CD4-positive, alpha-beta T cell (primary cell): ENCODE results near the gene SLC25A52. TPM values are rescaled to one million over a fixed set of nuclear protein-coding genes. Genes with fewer than 3 reads are reported as not detected.

Experiments
- ATAC-seq: fragments of 200-7000 bp; cut with Tn5 transposase; one replicate; pipeline ENCODE4 v1.10.0; 2022; ENCODE audit warnings: mild to moderate bottlenecking; ENCODE audit not compliant: poor library complexity
- CTCF ChIA-PET: fragments of 350-600 bp; sonication (Branson Sonifier 250); formaldehyde crosslinking; loops from one replicate; lab custom pipeline; 2021; ENCODE audit warnings: antibody characterized with exemption, inconsistent platforms; lab: Charles Lee
- POLR2A ChIA-PET: fragments of 350-600 bp; sonication (Branson Sonifier 250); formaldehyde crosslinking; loops from one replicate; lab custom pipeline; 2021; ENCODE audit warnings: antibody characterized with exemption, inconsistent platforms; lab: Charles Lee
- DNase-seq, 14 experiments: peaks; one replicate each; pipeline ENCODE4 v3.0.0-alpha.2; 2013 to 2020; ENCODE audit warnings: mixed read lengths in 2 of 14
- H3K27ac ChIP-seq, 2 donors: one replicate each; pipeline versions ENCODE4 v1.5.1 to v1.7.0; 2013; ENCODE audit warnings: low read length in 2 of 2, low read depth in 1 of 2, mild to moderate bottlenecking in 1 of 2
- H3K27me3 ChIP-seq, 2 experiments: 1 replicate in 1 of 2; 2 replicates in 1 of 2; pipeline versions ENCODE4 v1.6.1 to v1.7.0; 2013; ENCODE audit warnings: low read length in 2 of 2, control low read depth in 1 of 2, mild to moderate bottlenecking in 1 of 2, moderate library complexity in 1 of 2; ENCODE audit not compliant: insufficient read depth in 2 of 2, control insufficient read depth in 1 of 2
- H3K36me3 ChIP-seq: one replicate; pipeline ENCODE4 v1.6.1; 2013; ENCODE audit warnings: low read length, control low read depth; ENCODE audit not compliant: insufficient read depth
- H3K4me1 ChIP-seq: one replicate; pipeline ENCODE4 v1.6.1; 2013; ENCODE audit warnings: low read length, control low read depth; ENCODE audit not compliant: insufficient read depth
- H3K4me3 ChIP-seq: one replicate; pipeline ENCODE4 v1.5.1; 2013; ENCODE audit warnings: mild to moderate bottlenecking, low read length, moderate library complexity
- H3K9me3 ChIP-seq, 2 experiments: 1 replicate in 1 of 2; 2 replicates in 1 of 2; pipeline versions ENCODE4 v1.6.1 to v1.7.0; 2013; ENCODE audit warnings: low read length in 2 of 2, mild to moderate bottlenecking in 2 of 2, control low read depth in 1 of 2, moderate library complexity in 1 of 2; ENCODE audit not compliant: control insufficient read depth in 1 of 2, insufficient read depth in 1 of 2
- H3K27ac Mint-ChIP-seq: one replicate; pipeline ENCODE4 v1.8.0; 2020; ENCODE audit warnings: mixed read lengths
- H3K27me3 Mint-ChIP-seq: one replicate; pipeline ENCODE4 v1.8.0; 2021; ENCODE audit warnings: mixed read lengths
- H3K36me3 Mint-ChIP-seq: one replicate; pipeline ENCODE4 v1.8.0; 2021; ENCODE audit warnings: low read depth, mixed read lengths
- H3K4me1 Mint-ChIP-seq: one replicate; pipeline ENCODE4 v1.8.0; 2021; ENCODE audit warnings: low read depth, mixed read lengths
- H3K4me3 Mint-ChIP-seq: one replicate; pipeline ENCODE4 v1.8.0; 2020; ENCODE audit warnings: mild to moderate bottlenecking, mixed read lengths
- H3K9me3 Mint-ChIP-seq: one replicate; pipeline ENCODE4 v1.8.0; 2020; ENCODE audit warnings: mixed read lengths
- CTCF ChIP-seq: fragments of 200-600 bp; IDR thresholded peaks from one replicate; pipeline ENCODE4 v1.8.0; 2022; ENCODE audit warnings: antibody characterized with exemption, mild to moderate bottlenecking
- intact Hi-C, 2 experiments: fragments of 100-400 bp; cut with DNase I in 1 of 2; cut with micrococcal nuclease in 1 of 2; formaldehyde crosslinking; loops; one replicate each; pipeline versions ENCODE4 v1.15.1 to v1.9.0; 2023 to 2025; cut with DNase I, micrococcal nuclease
- total RNA-seq, 174 experiments: library from RNA in 2 of 174; stranded (reverse) in 2 of 174; gene quantifications; one replicate each; pipeline ENCODE4 v1.2.3 and lab custom pipeline; 2021 to 2026

Gene SLC25A52
- total RNA-seq, 2 experiments from 2014 or later: not detected

- Mint-ChIP-seq H3K4me1 (peaks cover 7% of the 10 kb centered on the region), H3K4me3 (peak overlapping the region; percentile 64), H3K36me3 (no peaks in the 10 kb centered on the region), H3K9me3 (peaks cover 5% of the 10 kb centered on the region), H3K27ac (no peak overlapping the region), H3K27me3 (peaks cover 42% of the 10 kb centered on the region)
- H3K4me1 ChIP-seq: peaks cover 5% of the 10 kb centered on the region
- DNase-seq (peak in 1 of 14 experiments; percentile 15), ATAC-seq (no peak)
- ChIA-PET CTCF (no interaction called here), POLR2A (interaction anchor here (0.6 kb wide), 1 partner anchor 749 kb away, joined by 3 read pairs; no protein-coding TSS in a partner anchor)
- H3K4me3 ChIP-seq: peak overlapping the region; percentile 42
- peaks cover 2 to 5% of the 10 kb centered on the region in 2 experiments for H3K9me3 ChIP-seq
- H3K27ac ChIP-seq: no peak overlapping the region
- intact Hi-C loops: loop anchor here in 1 of 2 experiments (2.0 to 10.0 kb wide), 2 partner anchors 163 to 729 kb away; no protein-coding TSS in a partner anchor
- no peak for TF ChIP-seq CTCF
- H3K36me3 ChIP-seq: no peaks in the 10 kb centered on the region
- peaks cover 16 to 24% of the 10 kb centered on the region in 2 experiments for H3K27me3 ChIP-seq
Measured at GRCh38 chr18:31723990-31724711, 36.5 kb downstream of the SLC25A52 start.

GRCh38 chr18:31723639-31723989 is 37.1 kb downstream of the SLC25A52 start:
- intact Hi-C loops: loop anchor here in 1 of 2 experiments (10.0 kb wide), 1 partner anchor 729 kb away; no protein-coding TSS in a partner anchor

GRCh38 chr18:31722369-31722957 is 38.2 kb downstream of the SLC25A52 start:
- ChIA-PET CTCF (interaction anchor here (0.6 to 1.8 kb wide), 3 partner anchors 148 to 255 kb away, joined by 4 to 7 read pairs (median 5); no protein-coding TSS in a partner anchor), POLR2A (no interaction called here)
- Histone ChIP-seq H3K4me3 (no peak overlapping the region), H3K27me3 (peaks cover 13 to 24% of the 10 kb centered on the region in 2 experiments), H3K27ac (no peak overlapping the region), H3K4me1 (peaks cover 5% of the 10 kb centered on the region), H3K36me3 (no peaks in the 10 kb centered on the region), H3K9me3 (peaks cover 5% of the 10 kb centered on the region in 2 experiments)
- H3K4me1 Mint-ChIP-seq: peaks cover 7% of the 10 kb centered on the region
- H3K27ac Mint-ChIP-seq: no peak overlapping the region
- H3K27me3 Mint-ChIP-seq: peaks cover 37% of the 10 kb centered on the region
- DNase-seq (peak; percentile 43 to 81 (median 58)), ATAC-seq (peak; percentile 78)
- no peaks in the 10 kb centered on the region for H3K36me3 Mint-ChIP-seq
- H3K9me3 Mint-ChIP-seq: peaks cover 5% of the 10 kb centered on the region
- H3K4me3 Mint-ChIP-seq: peak overlapping the region; percentile 64
- peak; percentile 78 for TF ChIP-seq CTCF
- intact Hi-C loops: loop anchor here (1.0 to 10.0 kb wide), 2 partner anchors 166 to 728 kb away; no protein-coding TSS in a partner anchor

More at GRCh38 chr18:31723639-31723989, 37.1 kb downstream of the SLC25A52 start:
- peaks cover 5% of the 10 kb centered on the region in 2 experiments for H3K9me3 ChIP-seq
- Mint-ChIP-seq H3K4me3 (no peak overlapping the region), H3K9me3 (peaks cover 5% of the 10 kb centered on the region), H3K4me1 (peaks cover 7% of the 10 kb centered on the region), H3K36me3 (no peaks in the 10 kb centered on the region), H3K27me3 (peaks cover 40% of the 10 kb centered on the region), H3K27ac (no peak overlapping the region)
- ATAC-seq: no peak
- peaks cover 5% of the 10 kb centered on the region for H3K4me1 ChIP-seq
- no peak for TF ChIP-seq CTCF
- H3K27ac ChIP-seq: no peak overlapping the region
- peaks cover 16 to 24% of the 10 kb centered on the region in 2 experiments for H3K27me3 ChIP-seq
- ChIA-PET CTCF (no interaction called here), POLR2A (no interaction called here)
- H3K4me3 ChIP-seq: no peak overlapping the region
- no peak for DNase-seq
- no peaks in the 10 kb centered on the region for H3K36me3 ChIP-seq
